Measurements from ENCODE around the gene XAB2. TPM values are rescaled to one million over a fixed set of nuclear protein-coding genes. Genes with fewer than 3 reads are reported as not detected.

Gene XAB2
- total RNA-seq, 1 donor from 2014 or later: 24.4 TPM

- H3K4me3 ChIP-seq: no peak overlapping the region
- H3K27me3 ChIP-seq (ENCODE audit: low read depth): no peaks in the 10 kb centered on the region
- H3K4me1 ChIP-seq: peaks cover 28% of the 10 kb centered on the region
- H3K9me3 ChIP-seq (replicated peaks): no peaks in the 10 kb centered on the region
- TF ChIP-seq CTCF (IDR thresholded peaks at IDR 0.05; ENCODE audit: borderline replicate concordance): no peak
- no peak overlapping the region for H3K27ac ChIP-seq (replicated peaks)
- DNase-seq: no peak
- peaks cover 80% of the 10 kb centered on the region for H3K36me3 ChIP-seq
- intact Hi-C loops (cut with micrococcal nuclease): no loop called here
These were observed 5.4 kb downstream of the XAB2 start for GRCh38 chr19:7623725-7624603.

GRCh38 chr19:7622933-7623685 is 6.2 kb downstream of the XAB2 start:
- DNase-seq: no peak
- no peaks in the 10 kb centered on the region for H3K27me3 ChIP-seq (ENCODE audit: low read depth)
- H3K27ac ChIP-seq (replicated peaks): no peak overlapping the region
- H3K4me3 ChIP-seq: no peak overlapping the region
- peaks cover 27% of the 10 kb centered on the region for H3K4me1 ChIP-seq
- intact Hi-C loops (cut with micrococcal nuclease): no loop called here
- H3K9me3 ChIP-seq (replicated peaks): no peaks in the 10 kb centered on the region
- TF ChIP-seq CTCF (IDR thresholded peaks at IDR 0.05; ENCODE audit: borderline replicate concordance): no peak
- H3K36me3 ChIP-seq: peaks cover 81% of the 10 kb centered on the region

GRCh38 chr19:7620442-7621412 is 8.6 kb downstream of the XAB2 start:
- no peak for TF ChIP-seq CTCF (IDR thresholded peaks at IDR 0.05; ENCODE audit: borderline replicate concordance)
- peaks cover 67% of the 10 kb centered on the region for H3K36me3 ChIP-seq
- peaks cover 17% of the 10 kb centered on the region for H3K4me1 ChIP-seq
- H3K4me3 ChIP-seq: no peak overlapping the region
- H3K27me3 ChIP-seq (ENCODE audit: low read depth): no peaks in the 10 kb centered on the region
- no peaks in the 10 kb centered on the region for H3K9me3 ChIP-seq (replicated peaks)
- no peak for DNase-seq
- intact Hi-C loops (cut with micrococcal nuclease): no loop called here
- H3K27ac ChIP-seq (replicated peaks): no peak overlapping the region

- DNase-seq: no peak
- Histone ChIP-seq H3K4me1 (peaks cover 17% of the 10 kb centered on the region), H3K27me3 (ENCODE audit: low read depth) (no peaks in the 10 kb centered on the region), H3K4me3 (no peak overlapping the region), H3K9me3 (replicated peaks) (no peaks in the 10 kb centered on the region), H3K27ac (replicated peaks) (no peak overlapping the region), H3K36me3 (peaks cover 58% of the 10 kb centered on the region)
- no peak for TF ChIP-seq CTCF (IDR thresholded peaks at IDR 0.05; ENCODE audit: borderline replicate concordance)
- intact Hi-C loops (cut with micrococcal nuclease): no loop called here
These were observed 9.5 kb downstream of the XAB2 start for GRCh38 chr19:7619671-7620441.
